WI38 (cell line): ENCODE results near the gene LRP1B.
"Not testable (repeated sequence)": the region's sequence is repeated elsewhere in the genome, so short reads cannot be mapped to it uniquely, and the experiment has no call there.

Experiments used
- H3K4me3 ChIP-seq: 2 replicates; pipeline ENCODE4 v1.5.1; 2011; ENCODE audit warnings: low read depth, mild to moderate bottlenecking, control low read depth, low read length
- TF ChIP-seq, protein P1 (sequence below): IDR thresholded peaks from 2 replicates; pipeline ENCODE4 v1.5.1; 2012; ENCODE audit warnings: low read depth, mild to moderate bottlenecking, control low read depth, low read length

Gene LRP1B

DNA sequence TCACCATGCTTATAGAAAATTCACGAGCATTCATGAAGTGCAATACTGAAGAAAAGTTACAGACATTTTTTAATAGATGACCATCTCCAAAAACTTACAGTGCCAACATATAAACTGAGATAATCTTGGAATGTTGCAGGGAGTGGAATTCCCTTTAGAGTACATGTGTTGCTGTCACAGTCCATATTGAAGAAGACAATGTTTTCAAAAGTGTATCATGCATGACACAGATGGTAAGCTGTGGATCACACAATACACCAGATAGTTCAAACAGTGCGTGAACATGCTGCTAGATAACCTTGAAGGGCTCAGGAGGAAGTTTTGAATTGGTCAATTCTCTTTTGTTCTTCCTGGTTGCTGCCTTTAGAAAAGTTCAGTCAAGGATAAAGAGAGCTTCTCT lies 1706.3 kb downstream of the LRP1B start:
- no peak overlapping the region for H3K4me3 ChIP-seq
- TF ChIP-seq, protein P1, sequence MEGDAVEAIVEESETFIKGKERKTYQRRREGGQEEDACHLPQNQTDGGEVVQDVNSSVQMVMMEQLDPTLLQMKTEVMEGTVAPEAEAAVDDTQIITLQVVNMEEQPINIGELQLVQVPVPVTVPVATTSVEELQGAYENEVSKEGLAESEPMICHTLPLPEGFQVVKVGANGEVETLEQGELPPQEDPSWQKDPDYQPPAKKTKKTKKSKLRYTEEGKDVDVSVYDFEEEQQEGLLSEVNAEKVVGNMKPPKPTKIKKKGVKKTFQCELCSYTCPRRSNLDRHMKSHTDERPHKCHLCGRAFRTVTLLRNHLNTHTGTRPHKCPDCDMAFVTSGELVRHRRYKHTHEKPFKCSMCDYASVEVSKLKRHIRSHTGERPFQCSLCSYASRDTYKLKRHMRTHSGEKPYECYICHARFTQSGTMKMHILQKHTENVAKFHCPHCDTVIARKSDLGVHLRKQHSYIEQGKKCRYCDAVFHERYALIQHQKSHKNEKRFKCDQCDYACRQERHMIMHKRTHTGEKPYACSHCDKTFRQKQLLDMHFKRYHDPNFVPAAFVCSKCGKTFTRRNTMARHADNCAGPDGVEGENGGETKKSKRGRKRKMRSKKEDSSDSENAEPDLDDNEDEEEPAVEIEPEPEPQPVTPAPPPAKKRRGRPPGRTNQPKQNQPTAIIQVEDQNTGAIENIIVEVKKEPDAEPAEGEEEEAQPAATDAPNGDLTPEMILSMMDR, result no peak

DNA sequence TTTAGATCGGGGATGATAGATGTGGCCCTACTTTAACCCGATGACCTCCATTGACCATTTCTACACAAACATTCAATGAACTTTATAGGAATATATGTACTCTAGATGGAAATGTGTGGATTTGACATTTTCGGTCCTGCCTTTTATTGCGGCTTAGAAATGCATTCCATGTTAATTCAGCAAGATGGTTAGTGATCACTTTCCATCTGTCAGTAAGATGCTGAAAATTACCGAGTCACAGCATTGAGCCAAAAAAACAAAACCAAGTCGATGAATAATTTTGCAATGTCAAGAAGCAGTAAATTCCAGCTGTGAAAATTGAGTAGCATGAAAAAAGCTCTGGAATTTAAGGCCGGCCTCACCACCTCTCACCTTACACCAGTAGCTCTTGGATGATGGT lies 1708.1 kb downstream of the LRP1B start:
- TF ChIP-seq, protein P1, result no peak

DNA sequence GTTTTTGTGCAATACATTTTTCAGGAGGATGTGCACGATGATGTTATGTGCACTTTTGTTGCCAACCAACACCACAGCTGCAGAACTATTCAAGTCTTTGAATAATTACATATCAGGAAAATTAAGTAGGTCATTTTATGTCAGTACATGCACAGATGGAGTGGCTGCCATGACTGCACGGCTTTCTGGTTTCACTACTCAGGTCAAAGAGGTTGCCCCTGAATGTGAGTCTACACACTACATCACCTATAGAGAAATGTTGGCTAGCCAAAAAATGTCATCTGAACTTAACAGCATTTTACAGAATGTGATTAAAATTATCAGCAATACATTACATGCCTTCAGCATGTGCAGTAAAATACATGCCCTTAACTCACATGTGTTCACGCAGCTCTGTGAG lies 1713.3 kb downstream of the LRP1B start:
- TF ChIP-seq, protein P1, result no peak

More for the DNA sequence above, 1708.1 kb downstream of the LRP1B start:
- no peak overlapping the region for H3K4me3 ChIP-seq

DNA sequence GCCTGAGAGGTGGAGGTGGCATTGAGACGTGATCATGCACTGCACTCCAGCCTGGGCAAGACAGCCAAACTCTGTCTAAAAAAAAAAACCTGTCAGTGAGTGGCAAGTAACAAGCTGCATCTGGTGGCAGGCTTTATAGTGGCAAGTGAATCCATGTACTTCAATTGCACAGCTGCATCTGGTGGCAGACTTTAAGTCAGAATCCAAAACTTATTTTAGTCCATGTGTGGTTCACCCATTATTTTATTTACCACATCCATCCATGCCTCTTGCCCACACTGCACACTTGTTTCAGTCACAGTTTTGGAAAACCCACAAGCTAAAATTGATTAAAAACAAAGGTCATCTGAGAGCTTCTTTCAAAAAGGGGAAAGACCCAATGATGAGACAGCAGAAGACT lies 1714.2 kb downstream of the LRP1B start:
- no peak overlapping the region for H3K4me3 ChIP-seq
- TF ChIP-seq, protein P1, result no peak

More for the DNA sequence above, 1713.3 kb downstream of the LRP1B start:
- no peak overlapping the region for H3K4me3 ChIP-seq

DNA sequence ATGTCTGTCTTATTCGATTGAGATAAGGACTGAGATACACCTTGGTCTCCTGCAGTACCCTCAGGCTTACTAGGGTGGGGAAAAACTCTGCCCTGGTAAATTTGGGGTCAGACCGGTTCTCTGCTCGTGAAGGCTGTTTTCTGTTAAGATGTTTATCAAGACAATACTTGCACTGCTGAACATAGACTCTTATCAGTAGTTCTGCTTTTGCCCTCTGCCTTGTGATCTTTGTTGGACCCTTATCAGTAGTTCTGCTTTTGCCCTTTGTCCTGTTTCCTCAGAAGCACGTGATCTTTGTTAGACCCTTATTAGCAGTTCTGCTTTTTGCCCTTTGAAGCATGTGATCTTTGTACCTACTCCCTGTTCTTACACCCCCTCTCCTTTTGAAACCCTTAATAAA lies 1715.8 kb downstream of the LRP1B start:
- H3K4me3 ChIP-seq, result not testable (repeated sequence)

DNA sequence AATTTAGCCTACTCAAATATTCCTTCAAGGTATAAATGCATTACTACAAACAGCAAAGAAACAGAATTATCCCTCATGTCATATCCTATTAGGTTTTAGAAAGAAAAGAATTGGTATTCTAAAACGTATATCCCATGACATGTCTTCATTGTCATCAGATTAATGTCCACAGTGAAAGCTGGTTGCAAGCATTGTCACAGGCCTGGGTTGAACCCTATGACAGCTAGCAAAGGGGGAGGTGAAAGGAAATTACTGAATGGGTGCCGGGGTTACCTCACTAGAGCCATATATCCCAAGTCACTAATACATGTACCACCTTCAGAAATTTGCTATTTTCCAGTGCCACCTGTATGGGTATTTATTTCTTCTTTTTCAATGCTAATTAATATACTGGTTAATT lies 1720.1 kb downstream of the LRP1B start:
- H3K4me3 ChIP-seq, result no peak overlapping the region
- TF ChIP-seq, protein P1, result no peak

DNA sequence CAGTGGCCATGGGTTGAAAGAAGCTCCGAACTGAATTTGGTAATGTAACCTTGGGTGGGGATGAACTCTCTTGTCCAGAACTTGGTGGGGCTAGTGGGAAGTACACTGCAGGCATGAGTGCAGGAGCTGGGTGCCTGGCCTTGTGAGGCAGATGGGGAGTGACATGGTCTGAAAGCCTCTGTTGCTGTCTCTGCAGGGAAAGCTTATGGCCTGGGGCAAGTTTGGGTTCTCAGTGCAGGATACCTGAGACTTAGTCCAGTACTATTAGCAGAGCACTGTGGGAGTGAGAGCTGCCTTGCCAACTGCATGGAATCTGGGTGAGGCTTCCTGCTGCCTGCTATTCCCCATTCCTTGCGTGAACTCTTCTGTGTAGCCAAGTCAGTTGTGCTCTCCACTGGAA lies 1729.8 kb downstream of the LRP1B start:
- TF ChIP-seq, protein P1, result no peak
- H3K4me3 ChIP-seq, result no peak overlapping the region

DNA sequence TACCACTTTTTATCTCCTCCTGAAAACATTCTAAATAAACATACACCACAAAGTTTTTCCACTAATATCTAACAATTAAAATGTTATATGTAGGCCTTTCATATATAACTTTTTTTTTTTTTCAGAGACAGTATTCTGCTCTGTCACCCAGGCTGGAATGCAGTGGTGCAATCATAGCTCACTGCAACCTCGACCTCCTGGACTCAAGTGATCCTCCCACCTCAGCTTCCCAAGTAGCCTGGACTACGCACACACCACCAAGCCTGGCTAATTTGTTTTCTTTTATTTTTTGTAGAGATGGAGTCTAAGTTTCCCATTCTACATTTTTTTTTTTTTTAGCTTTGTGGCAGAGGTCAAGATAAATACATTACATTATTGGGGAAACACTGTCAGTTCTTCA lies 1738.0 kb downstream of the LRP1B start:
- TF ChIP-seq, protein P1, result no peak
- no peak overlapping the region for H3K4me3 ChIP-seq
